Measurements from ENCODE around the gene LDLRAD3.

- TF ChIP-seq CTCF (IDR thresholded peaks at IDR 0.05; ENCODE audit: low read depth, low read length): no peak
- no peak for TF ChIP-seq EZH2phosphoT487 (IDR thresholded peaks at IDR 0.05; ENCODE audit: low read depth)
Measured at GRCh38 chr11:35924811-35925210, 19.1 kb upstream of the LDLRAD3 start.
